HEK293 (cell line): ENCODE results near the gene RNF212.

Experiments
- CTCF ChIA-PET: fragments of 350-600 bp; formaldehyde crosslinking; extraction: SDS; loops from one replicate; lab custom pipeline; 2021; ENCODE audit warnings: antibody characterized with exemption; lab: Yijun Ruan, JAX
- POLR2A ChIA-PET: fragments of 300-600 bp; formaldehyde crosslinking; extraction: SDS; loops from one replicate; lab custom pipeline; 2020; ENCODE audit warnings: antibody characterized with exemption, inconsistent platforms; lab: Yijun Ruan, JAX
- H3K27ac ChIP-seq: fragments of 200-500 bp; sonication (Bioruptor generic); 2 replicates; pipeline ENCODE4 v1.5.1; 2014; ENCODE audit warnings: low read depth, low read length, control low read depth, inconsistent platforms; ENCODE audit errors: extremely low read depth
- H3K36me3 ChIP-seq, 2 experiments: fragments of 200-500 bp in 1 of 2; sonication (Bioruptor generic) in 1 of 2; 1 replicate in 1 of 2; 2 replicates in 1 of 2; pipeline ENCODE4 v1.5.1; 2014 to 2017; ENCODE audit warnings: inconsistent platforms in 2 of 2, low read length in 2 of 2; ENCODE audit not compliant: control insufficient read depth in 2 of 2, insufficient read depth in 1 of 2
- H3K4me1 ChIP-seq: fragments of 200-500 bp; sonication (Bioruptor generic); 2 replicates; pipeline ENCODE4 v1.5.1; 2014; ENCODE audit warnings: mild to moderate bottlenecking, low read length, inconsistent platforms; ENCODE audit not compliant: control insufficient read depth, insufficient read depth
- H3K4me3 ChIP-seq: 2 replicates; pipeline ENCODE4 v1.5.1; 2011; ENCODE audit warnings: low read depth, mild to moderate bottlenecking, control low read depth, low read length, moderate library complexity
- H3K9me3 ChIP-seq: fragments of 200-500 bp; sonication (Bioruptor generic); 2 replicates; pipeline ENCODE4 v1.5.1; 2014; ENCODE audit warnings: low read depth, low read length, inconsistent platforms; ENCODE audit not compliant: control insufficient read depth, insufficient read depth
- BCL11B ChIP-seq: fragments of 450-650 bp; formaldehyde crosslinking; IDR thresholded peaks from 2 replicates; pipeline ENCODE4 v1.5.1; 2016; ENCODE audit warnings: low read depth, missing biosample characterization, missing genetic modification characterization
- EGR2 ChIP-seq: fragments of 450-650 bp; formaldehyde crosslinking; IDR thresholded peaks from 2 replicates; pipeline ENCODE4 v1.5.1; 2016; ENCODE audit warnings: low read depth, missing biosample characterization, missing genetic modification characterization
- MEIS1 ChIP-seq: sonication (generic); formaldehyde crosslinking; IDR thresholded peaks from 2 replicates; pipeline ENCODE4 v1.8.1; 2022; ENCODE audit warnings: missing genetic modification reagents, mild to moderate bottlenecking, borderline replicate concordance
- REPIN1 ChIP-seq: fragments of 450-650 bp; formaldehyde crosslinking; IDR thresholded peaks from 2 replicates; pipeline ENCODE4 v1.5.1; 2017; ENCODE audit warnings: missing biosample characterization, missing genetic modification characterization, low read depth
- SCRT1 ChIP-seq: fragments of 450-650 bp; formaldehyde crosslinking; IDR thresholded peaks from 2 replicates; pipeline ENCODE4 v1.5.1; 2016; ENCODE audit warnings: missing biosample characterization, missing genetic modification characterization, borderline replicate concordance
- ZFP69B ChIP-seq: fragments of 450-650 bp; formaldehyde crosslinking; IDR thresholded peaks from 2 replicates; pipeline ENCODE4 v1.5.1; 2016; ENCODE audit warnings: missing biosample characterization, missing genetic modification characterization
- ZNF138 ChIP-seq: fragments of 450-650 bp; formaldehyde crosslinking; IDR thresholded peaks from 2 replicates; pipeline ENCODE4 v1.5.1; 2016; ENCODE audit warnings: missing biosample characterization, missing genetic modification characterization, borderline replicate concordance
- ZNF146 ChIP-seq: fragments of 450-650 bp; formaldehyde crosslinking; IDR thresholded peaks from 2 replicates; pipeline ENCODE4 v1.5.1; 2016; ENCODE audit warnings: missing biosample characterization, missing genetic modification characterization
- ZNF175 ChIP-seq: fragments of 450-650 bp; formaldehyde crosslinking; IDR thresholded peaks from 2 replicates; pipeline ENCODE4 v1.5.1; 2016; ENCODE audit warnings: missing biosample characterization, missing genetic modification characterization
- ZNF23 ChIP-seq: fragments of 450-650 bp; formaldehyde crosslinking; IDR thresholded peaks from 2 replicates; pipeline ENCODE4 v1.5.1; 2016; ENCODE audit warnings: missing biosample characterization, missing genetic modification characterization, borderline replicate concordance
- ZNF24 ChIP-seq: fragments of 450-650 bp; formaldehyde crosslinking; IDR thresholded peaks from 2 replicates; pipeline ENCODE4 v1.5.1; 2016; ENCODE audit warnings: missing biosample characterization, missing genetic modification characterization
- ZNF335 ChIP-seq: fragments of 450-650 bp; formaldehyde crosslinking; conservative IDR thresholded peaks from 2 replicates; pipeline ENCODE4 v1.5.1; 2016; ENCODE audit warnings: missing biosample characterization, missing genetic modification characterization
- ZNF423 ChIP-seq: fragments of 450-650 bp; formaldehyde crosslinking; IDR thresholded peaks from 2 replicates; pipeline ENCODE4 v1.5.1; 2016; ENCODE audit warnings: missing biosample characterization, missing genetic modification characterization
- ZNF433 ChIP-seq: fragments of 450-650 bp; formaldehyde crosslinking; IDR thresholded peaks from 2 replicates; pipeline ENCODE4 v1.5.1; 2016; ENCODE audit warnings: missing biosample characterization, missing genetic modification characterization, low read depth
- ZNF530 ChIP-seq: fragments of 450-650 bp; formaldehyde crosslinking; IDR thresholded peaks from 2 replicates; pipeline ENCODE4 v1.5.1; 2016; ENCODE audit warnings: low read depth, missing biosample characterization, missing genetic modification characterization
- ZNF560 ChIP-seq: fragments of 450-650 bp; formaldehyde crosslinking; IDR thresholded peaks from 2 replicates; pipeline ENCODE4 v1.5.1; 2017; ENCODE audit warnings: missing biosample characterization, missing genetic modification characterization, borderline replicate concordance
- ZNF600 ChIP-seq: fragments of 450-650 bp; formaldehyde crosslinking; IDR thresholded peaks from 2 replicates; pipeline ENCODE4 v1.5.1; 2016; ENCODE audit warnings: missing biosample characterization, missing genetic modification characterization
- ZNF624 ChIP-seq: fragments of 450-650 bp; formaldehyde crosslinking; IDR thresholded peaks from 2 replicates; pipeline ENCODE4 v1.5.1; 2017; ENCODE audit warnings: missing biosample characterization, missing genetic modification characterization
- TF ChIP-seq, protein P1 (sequence below): fragments of 450-650 bp; formaldehyde crosslinking; optimal IDR thresholded peaks from 2 replicates; pipeline ENCODE3; 2016; ENCODE audit warnings: missing biosample characterization, mild to moderate bottlenecking, missing genetic modification characterization
- TF ChIP-seq, protein P2 (sequence below): sonication (generic); formaldehyde crosslinking; IDR thresholded peaks from 2 replicates; pipeline ENCODE4 v1.8.1; 2022; ENCODE audit warnings: mild to moderate bottlenecking, moderate library complexity, missing genetic modification reagents
- TF ChIP-seq, protein P3 (sequence below): fragments of 450-650 bp; formaldehyde crosslinking; IDR thresholded peaks from 2 replicates; pipeline ENCODE4 v1.5.1; 2016; ENCODE audit warnings: missing biosample characterization, missing genetic modification characterization
- TF ChIP-seq, protein P4 (sequence below): fragments of 450-650 bp; formaldehyde crosslinking; IDR thresholded peaks from 2 replicates; pipeline ENCODE4 v1.5.1; 2017; ENCODE audit warnings: missing biosample characterization, mild to moderate bottlenecking, missing genetic modification characterization, moderate library complexity
- TF ChIP-seq, protein P5 (sequence below): fragments of 450-650 bp; formaldehyde crosslinking; IDR thresholded peaks from 2 replicates; pipeline ENCODE4 v1.5.1; 2017; ENCODE audit warnings: missing biosample characterization, missing genetic modification characterization

The RNF212 gene

DNA sequence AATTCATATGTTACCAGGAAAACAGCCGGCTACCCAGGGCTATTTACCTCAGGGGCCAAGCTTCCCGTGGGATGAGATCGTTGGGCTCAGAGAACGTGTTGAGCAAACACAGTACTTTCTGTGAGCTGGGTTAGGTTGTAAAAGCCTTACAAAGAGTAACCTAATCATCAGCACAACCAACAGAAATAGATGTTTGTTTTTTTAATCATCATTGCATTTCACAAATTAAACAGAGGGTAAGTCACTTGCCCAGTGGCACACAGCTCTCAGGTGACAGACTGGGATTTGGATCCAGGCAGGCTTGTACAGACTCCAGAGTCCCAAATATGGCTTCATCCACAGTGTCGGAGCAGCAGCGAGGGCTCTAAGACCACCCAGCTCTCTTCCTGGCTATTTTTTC lies 38.9 kb upstream of the RNF212 start:
- Histone ChIP-seq H3K4me3 (no peak overlapping the region), H3K4me1 (no peaks in the 10 kb centered on the region), H3K36me3 (no peaks in the 10 kb centered on the region), H3K27ac (no peak overlapping the region), H3K9me3 (no peaks in the 10 kb centered on the region)
- TF ChIP-seq, protein P1, sequence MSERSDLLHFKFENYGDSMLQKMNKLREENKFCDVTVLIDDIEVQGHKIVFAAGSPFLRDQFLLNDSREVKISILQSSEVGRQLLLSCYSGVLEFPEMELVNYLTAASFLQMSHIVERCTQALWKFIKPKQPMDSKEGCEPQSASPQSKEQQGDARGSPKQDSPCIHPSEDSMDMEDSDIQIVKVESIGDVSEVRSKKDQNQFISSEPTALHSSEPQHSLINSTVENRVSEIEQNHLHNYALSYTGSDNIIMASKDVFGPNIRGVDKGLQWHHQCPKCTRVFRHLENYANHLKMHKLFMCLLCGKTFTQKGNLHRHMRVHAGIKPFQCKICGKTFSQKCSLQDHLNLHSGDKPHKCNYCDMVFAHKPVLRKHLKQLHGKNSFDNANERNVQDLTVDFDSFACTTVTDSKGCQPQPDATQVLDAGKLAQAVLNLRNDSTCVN (tag by site-specific recombination) = no peak
- POLR2A ChIA-PET = no interaction called here
- CTCF ChIA-PET = interaction anchor here (0.7 kb wide), 1 partner anchor 1243 kb away, joined by 4 read pairs; no protein-coding TSS in a partner anchor

DNA sequence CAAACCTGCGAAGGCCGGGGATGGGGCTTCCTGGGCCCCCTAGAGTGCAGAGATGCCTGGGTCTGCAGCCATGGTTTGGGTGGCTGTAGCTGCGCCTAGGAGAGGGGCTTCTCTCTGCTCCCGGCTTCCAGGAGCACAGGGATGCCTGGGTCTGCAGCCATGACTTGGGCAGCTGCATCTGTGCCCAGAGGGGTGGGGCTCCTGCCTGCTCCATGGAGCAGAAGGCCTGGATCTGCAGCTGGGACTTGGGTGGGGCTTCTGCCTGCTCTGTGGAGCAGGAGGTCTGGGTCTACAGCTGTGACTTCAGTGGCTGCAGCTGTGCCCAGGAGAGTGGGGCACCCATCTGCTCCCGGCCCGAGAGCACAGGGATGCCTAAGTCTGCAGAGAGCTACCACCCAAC lies 38.2 kb upstream of the RNF212 start:
- Histone ChIP-seq H3K4me3 (no peak overlapping the region), H3K27ac (no peak overlapping the region), H3K9me3 (no peaks in the 10 kb centered on the region)
- TF ChIP-seq, protein P2, sequence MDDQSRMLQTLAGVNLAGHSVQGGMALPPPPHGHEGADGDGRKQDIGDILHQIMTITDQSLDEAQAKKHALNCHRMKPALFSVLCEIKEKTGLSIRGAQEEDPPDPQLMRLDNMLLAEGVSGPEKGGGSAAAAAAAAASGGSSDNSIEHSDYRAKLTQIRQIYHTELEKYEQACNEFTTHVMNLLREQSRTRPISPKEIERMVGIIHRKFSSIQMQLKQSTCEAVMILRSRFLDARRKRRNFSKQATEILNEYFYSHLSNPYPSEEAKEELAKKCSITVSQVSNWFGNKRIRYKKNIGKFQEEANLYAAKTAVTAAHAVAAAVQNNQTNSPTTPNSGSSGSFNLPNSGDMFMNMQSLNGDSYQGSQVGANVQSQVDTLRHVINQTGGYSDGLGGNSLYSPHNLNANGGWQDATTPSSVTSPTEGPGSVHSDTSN = no peak
- TF ChIP-seq ZNF423 (no peak), ZNF433 (no peak), ZNF335 (tag by site-specific recombination) (no peak), BCL11B (tag by site-specific recombination) (no peak), ZNF138 (tag by site-specific recombination) (no peak), ZNF600 (no peak), ZNF175 (tag by site-specific recombination) (no peak)
- TF ChIP-seq, protein P3, sequence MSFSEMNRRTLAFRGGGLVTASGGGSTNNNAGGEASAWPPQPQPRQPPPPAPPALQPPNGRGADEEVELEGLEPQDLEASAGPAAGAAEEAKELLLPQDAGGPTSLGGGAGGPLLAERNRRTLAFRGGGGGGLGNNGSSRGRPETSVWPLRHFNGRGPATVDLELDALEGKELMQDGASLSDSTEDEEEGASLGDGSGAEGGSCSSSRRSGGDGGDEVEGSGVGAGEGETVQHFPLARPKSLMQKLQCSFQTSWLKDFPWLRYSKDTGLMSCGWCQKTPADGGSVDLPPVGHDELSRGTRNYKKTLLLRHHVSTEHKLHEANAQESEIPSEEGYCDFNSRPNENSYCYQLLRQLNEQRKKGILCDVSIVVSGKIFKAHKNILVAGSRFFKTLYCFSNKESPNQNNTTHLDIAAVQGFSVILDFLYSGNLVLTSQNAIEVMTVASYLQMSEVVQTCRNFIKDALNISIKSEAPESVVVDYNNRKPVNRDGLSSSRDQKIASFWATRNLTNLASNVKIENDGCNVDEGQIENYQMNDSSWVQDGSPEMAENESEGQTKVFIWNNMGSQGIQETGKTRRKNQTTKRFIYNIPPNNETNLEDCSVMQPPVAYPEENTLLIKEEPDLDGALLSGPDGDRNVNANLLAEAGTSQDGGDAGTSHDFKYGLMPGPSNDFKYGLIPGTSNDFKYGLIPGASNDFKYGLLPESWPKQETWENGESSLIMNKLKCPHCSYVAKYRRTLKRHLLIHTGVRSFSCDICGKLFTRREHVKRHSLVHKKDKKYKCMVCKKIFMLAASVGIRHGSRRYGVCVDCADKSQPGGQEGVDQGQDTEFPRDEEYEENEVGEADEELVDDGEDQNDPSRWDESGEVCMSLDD (tag by site-specific recombination) = no peak
- TF ChIP-seq, all 188 proteins: peak for 0
- Histone ChIP-seq H3K36me3 (no peaks in the 10 kb centered on the region), H3K4me1 (no peaks in the 10 kb centered on the region)
- POLR2A ChIA-PET = no interaction called here
- CTCF ChIA-PET = interaction anchor here (0.6 kb wide), 1 partner anchor 14 kb away, joined by 3 read pairs; no protein-coding TSS in a partner anchor

DNA sequence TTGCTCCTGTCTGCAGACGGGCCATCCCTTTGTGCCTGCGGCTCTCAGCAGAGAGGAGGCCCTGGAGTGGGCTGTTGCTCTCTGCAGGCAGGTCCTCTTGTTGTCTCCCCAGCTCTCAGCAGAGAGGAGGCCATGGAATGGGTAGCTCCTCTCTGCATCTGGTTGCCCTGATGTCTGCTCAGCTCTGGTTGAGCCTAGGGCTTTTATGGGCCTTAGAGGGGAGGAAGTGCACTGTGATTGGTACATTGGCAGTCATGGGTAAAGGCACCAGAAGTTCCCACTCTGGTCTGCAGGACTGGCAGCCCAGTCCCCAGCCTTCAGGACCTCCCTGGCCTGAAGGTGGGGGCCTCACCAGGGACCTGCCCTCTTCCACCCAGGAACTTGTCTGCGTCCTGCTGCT lies 37.5 kb upstream of the RNF212 start:
- H3K4me1 ChIP-seq = no peaks in the 10 kb centered on the region
- no peak for TF ChIP-seq ZNF560
- TF ChIP-seq EGR2 (tag by site-specific recombination) = no peak
- no peak for TF ChIP-seq ZNF146 (tag by site-specific recombination)
- TF ChIP-seq ZFP69B = no peak
- no peak for TF ChIP-seq ZNF530
- TF ChIP-seq, protein P4, sequence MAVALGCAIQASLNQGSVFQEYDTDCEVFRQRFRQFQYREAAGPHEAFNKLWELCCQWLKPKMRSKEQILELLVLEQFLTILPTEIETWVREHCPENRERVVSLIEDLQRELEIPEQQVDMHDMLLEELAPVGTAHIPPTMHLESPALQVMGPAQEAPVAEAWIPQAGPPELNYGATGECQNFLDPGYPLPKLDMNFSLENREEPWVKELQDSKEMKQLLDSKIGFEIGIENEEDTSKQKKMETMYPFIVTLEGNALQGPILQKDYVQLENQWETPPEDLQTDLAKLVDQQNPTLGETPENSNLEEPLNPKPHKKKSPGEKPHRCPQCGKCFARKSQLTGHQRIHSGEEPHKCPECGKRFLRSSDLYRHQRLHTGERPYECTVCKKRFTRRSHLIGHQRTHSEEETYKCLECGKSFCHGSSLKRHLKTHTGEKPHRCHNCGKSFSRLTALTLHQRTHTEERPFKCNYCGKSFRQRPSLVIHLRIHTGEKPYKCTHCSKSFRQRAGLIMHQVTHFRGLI (tag by site-specific recombination) = no peak
- no peak for TF ChIP-seq SCRT1 (tag by site-specific recombination)
- no peak for TF ChIP-seq ZNF24 (tag by site-specific recombination)
- TF ChIP-seq REPIN1 = no peak
- no peak for TF ChIP-seq ZNF23 (tag by site-specific recombination)
- no peak for TF ChIP-seq MEIS1 (CRISPR knock-in tag)
- TF ChIP-seq, protein P5, sequence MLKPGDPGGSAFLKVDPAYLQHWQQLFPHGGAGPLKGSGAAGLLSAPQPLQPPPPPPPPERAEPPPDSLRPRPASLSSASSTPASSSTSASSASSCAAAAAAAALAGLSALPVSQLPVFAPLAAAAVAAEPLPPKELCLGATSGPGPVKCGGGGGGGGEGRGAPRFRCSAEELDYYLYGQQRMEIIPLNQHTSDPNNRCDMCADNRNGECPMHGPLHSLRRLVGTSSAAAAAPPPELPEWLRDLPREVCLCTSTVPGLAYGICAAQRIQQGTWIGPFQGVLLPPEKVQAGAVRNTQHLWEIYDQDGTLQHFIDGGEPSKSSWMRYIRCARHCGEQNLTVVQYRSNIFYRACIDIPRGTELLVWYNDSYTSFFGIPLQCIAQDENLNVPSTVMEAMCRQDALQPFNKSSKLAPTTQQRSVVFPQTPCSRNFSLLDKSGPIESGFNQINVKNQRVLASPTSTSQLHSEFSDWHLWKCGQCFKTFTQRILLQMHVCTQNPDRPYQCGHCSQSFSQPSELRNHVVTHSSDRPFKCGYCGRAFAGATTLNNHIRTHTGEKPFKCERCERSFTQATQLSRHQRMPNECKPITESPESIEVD (tag by site-specific recombination) = no peak
- no peak for TF ChIP-seq ZNF624 (tag by site-specific recombination)
- TF ChIP-seq, all 188 proteins: peak for 0
- H3K27ac ChIP-seq = no peak overlapping the region
- H3K36me3 ChIP-seq = no peaks in the 10 kb centered on the region
- CTCF ChIA-PET = interaction anchor here (0.6 to 0.9 kb wide), 2 partner anchors 14 to 205 kb away, joined by 3 read pairs; no protein-coding TSS in a partner anchor
- POLR2A ChIA-PET = no interaction called here
- no peaks in the 10 kb centered on the region for H3K9me3 ChIP-seq
- no peak overlapping the region for H3K4me3 ChIP-seq
